Transverse colon (tissue), 4 donors: Measurements from ENCODE around the gene CNNM3. TPM values are rescaled to one million over a fixed set of nuclear protein-coding genes. Genes with fewer than 3 reads are reported as not detected.

Experiments used
- DNase-seq: peaks from one replicate; pipeline ENCODE4 v3.0.0-alpha.2; 2019
- H3K27ac ChIP-seq, 4 donors: fragments of 200-600 bp; sonication (generic); 2 replicates each; pipeline ENCODE4 v1.5.1; 2016 to 2018; ENCODE audit warnings: inconsistent platforms in 4 of 4
- H3K27me3 ChIP-seq: fragments of 200-600 bp; sonication (generic); 2 replicates; pipeline ENCODE4 v1.5.1; 2017; ENCODE audit warnings: inconsistent platforms
- H3K36me3 ChIP-seq, 4 donors: fragments of 200-600 bp; sonication (generic); 2 replicates each; pipeline ENCODE4 v1.5.1; 2017 to 2019; ENCODE audit warnings: inconsistent platforms in 4 of 4
- H3K4me1 ChIP-seq, 4 donors: fragments of 200-600 bp; sonication (generic); 2 replicates each; pipeline ENCODE4 v1.5.1; 2017 to 2020; ENCODE audit warnings: inconsistent platforms in 4 of 4
- H3K4me3 ChIP-seq, 4 donors: fragments of 200-600 bp; sonication (generic); 1 replicate in 1 of 4; 2 replicates in 3 of 4; pipeline versions ENCODE4 v1.5.1 to v1.6.1; 2017 to 2019; ENCODE audit warnings: inconsistent platforms in 4 of 4
- H3K9me3 ChIP-seq, 2 donors: fragments of 200-600 bp; sonication (generic); 2 replicates each; pipeline ENCODE4 v1.5.1; 2017 to 2019; ENCODE audit warnings: inconsistent platforms in 2 of 2
- CTCF ChIP-seq, 5 experiments: fragments of 200-600 bp in 3 of 5; fragments of 450-650 bp in 2 of 5; sonication (generic) in 3 of 5; IDR thresholded peaks; 1 replicate in 2 of 5; 2 replicates in 3 of 5; pipeline ENCODE4 v1.5.1; 2016 to 2017; ENCODE audit warnings: antibody characterized with exemption in 5 of 5, inconsistent platforms in 3 of 5, mild to moderate bottlenecking in 2 of 5, moderate library complexity in 1 of 5
- EP300 ChIP-seq: sonication (generic); formaldehyde crosslinking; IDR thresholded peaks from one replicate; pipeline ENCODE4 v1.6.1; 2017; ENCODE audit warnings: antibody characterized with exemption, low read depth
- POLR2A ChIP-seq: fragments of 450-650 bp; IDR thresholded peaks from one replicate; pipeline ENCODE4 v1.6.1; 2016; ENCODE audit warnings: antibody characterized with exemption, mild to moderate bottlenecking, moderate library complexity
- POLR2AphosphoS5 ChIP-seq, 3 donors: sonication (generic); formaldehyde crosslinking; IDR thresholded peaks; one replicate each; pipeline ENCODE4 v1.6.1; 2016; ENCODE audit warnings: antibody characterized with exemption in 3 of 3
- WGBS, 2 donors: methylation state at CpG; one replicate each; pipeline ENCODE4 v1.1.5; 2018; ENCODE audit warnings: low coverage in 1 of 2; 5-methylcytosine and 5-hydroxymethylcytosine counted together
- in situ Hi-C, 4 donors: fragments of 200-750 bp; cut with MboI; loops; one replicate each; pipeline versions ENCODE4 v1.15.0 to v1.15.1; 2017; ENCODE audit warnings: low sequenced_read_pairs in 3 of 4, low pct_ligation_motif_present in 1 of 4, low pct_unique_long_range_greater_than_20kb in 1 of 4
- intact Hi-C: fragments of 100-400 bp; cut with DNase I; formaldehyde crosslinking; loops from one replicate; pipeline ENCODE4 v1.15.1; 2023; ENCODE audit warnings: low total_unique reads
- total RNA-seq, 4 donors: library from RNA; depleted of rRNA; stranded (reverse); fragments of >200 nt; gene quantifications; one replicate each; pipeline ENCODE4 v1.1.0, GENCODE V29; 2016

Gene CNNM3
- total RNA-seq, 4 donors from 2014 or later, result 14.2 to 54.3 (median 22.3) TPM

GRCh38 chr2:96866149-96866548 lies 50.1 kb downstream of the CNNM3 start:
- in situ Hi-C loops, result no loop called here
- no peak for TF ChIP-seq CTCF (IDR thresholded peaks at IDR 0.05)
- no peak for TF ChIP-seq POLR2AphosphoS5 (IDR thresholded peaks at IDR 0.05)
- no peak for TF ChIP-seq EP300
- no peak for TF ChIP-seq POLR2A
- Histone ChIP-seq H3K9me3 (no peaks in the 10 kb centered on the region), H3K4me3 (no peak overlapping the region), H3K27me3 (no peaks in the 10 kb centered on the region), H3K36me3 (peaks cover 0 to 21% (median 6%) of the 10 kb centered on the region in 4 donors), H3K4me1 (peaks cover 23 to 50% (median 46%) of the 10 kb centered on the region in 4 donors), H3K27ac (peak overlapping the region in 3 of 4 donors; percentile 94 to 100 (median 98))
- intact Hi-C loops, result no loop called here
- DNase-seq, result no peak
- 81% methylated on average over 14 of the region's 14 CpGs; no CpG with 5 or more reads in 1 of the 2 donors for WGBS, 2 donors

GRCh38 chr2:96866586-96866985 lies 50.5 kb downstream of the CNNM3 start:
- Histone ChIP-seq H3K9me3 (no peaks in the 10 kb centered on the region), H3K27me3 (no peaks in the 10 kb centered on the region), H3K27ac (peak overlapping the region; percentile 94 to 100 (median 96)), H3K4me1 (peaks cover 24 to 50% (median 44%) of the 10 kb centered on the region in 4 donors), H3K36me3 (peaks cover 0 to 17% (median 6%) of the 10 kb centered on the region in 4 donors), H3K4me3 (peak overlapping the region in 1 of 4 donors; percentile 78)
- in situ Hi-C loops (no loop called here), intact Hi-C loops (no loop called here)
- TF ChIP-seq POLR2A (no peak), POLR2AphosphoS5 (IDR thresholded peaks at IDR 0.05) (no peak), CTCF (IDR thresholded peaks at IDR 0.05) (no peak), EP300 (no peak)
- 75% methylated on average over 7 of the region's 8 CpGs; no CpG with 5 or more reads in 1 of the 2 donors for WGBS, 2 donors
- no peak for DNase-seq

- in situ Hi-C loops, result no loop called here
- no peak for TF ChIP-seq POLR2AphosphoS5 (IDR thresholded peaks at IDR 0.05)
- no peak for TF ChIP-seq EP300
- TF ChIP-seq POLR2A, result no peak
- no peak for TF ChIP-seq CTCF (IDR thresholded peaks at IDR 0.05)
- H3K4me1 ChIP-seq, result peaks cover 24 to 44% (median 39%) of the 10 kb centered on the region in 4 donors
Measured at GRCh38 chr2:96866986-96867755, 51.1 kb downstream of the CNNM3 start.

GRCh38 chr2:96867756-96868554 lies 51.9 kb downstream of the CNNM3 start:
- Histone ChIP-seq H3K9me3 (no peaks in the 10 kb centered on the region), H3K36me3 (peaks cover 0 to 16% (median 6%) of the 10 kb centered on the region in 4 donors), H3K4me3 (peak overlapping the region; percentile 73 to 79 (median 77)), H3K27ac (peak overlapping the region; percentile 94 to 100 (median 96)), H3K4me1 (peaks cover 24 to 43% (median 37%) of the 10 kb centered on the region in 4 donors), H3K27me3 (no peaks in the 10 kb centered on the region)
- DNase-seq, result no peak
- in situ Hi-C loops (no loop called here), intact Hi-C loops (no loop called here)
- peak; percentile 17 for TF ChIP-seq POLR2A
- no peak for TF ChIP-seq POLR2AphosphoS5 (IDR thresholded peaks at IDR 0.05)
- WGBS, 2 donors, result 13% methylated on average over 25 of the region's 27 CpGs; no CpG with 5 or more reads in 1 of the 2 donors

More at GRCh38 chr2:96866986-96867755, 51.1 kb downstream of the CNNM3 start:
- DNase-seq, result no peak
- no peaks in the 10 kb centered on the region for H3K9me3 ChIP-seq
- H3K4me3 ChIP-seq, result peak overlapping the region in 2 of 4 donors; percentile 73 to 78
- H3K27me3 ChIP-seq, result no peaks in the 10 kb centered on the region
- peak overlapping the region; percentile 94 to 100 (median 96) for H3K27ac ChIP-seq
- H3K36me3 ChIP-seq, result peaks cover 0 to 16% (median 6%) of the 10 kb centered on the region in 4 donors
- intact Hi-C loops, result no loop called here
- 44% methylated on average over 20 of the region's 22 CpGs; no CpG with 5 or more reads in 1 of the 2 donors for WGBS, 2 donors
